ENCODE measurements around the gene STXBP6. TPM values are rescaled to one million over a fixed set of nuclear protein-coding genes. Genes with fewer than 3 reads are reported as not detected.

The STXBP6 gene
- total RNA-seq, 1 experiment from 2014 or later: 32.2 TPM

DNA sequence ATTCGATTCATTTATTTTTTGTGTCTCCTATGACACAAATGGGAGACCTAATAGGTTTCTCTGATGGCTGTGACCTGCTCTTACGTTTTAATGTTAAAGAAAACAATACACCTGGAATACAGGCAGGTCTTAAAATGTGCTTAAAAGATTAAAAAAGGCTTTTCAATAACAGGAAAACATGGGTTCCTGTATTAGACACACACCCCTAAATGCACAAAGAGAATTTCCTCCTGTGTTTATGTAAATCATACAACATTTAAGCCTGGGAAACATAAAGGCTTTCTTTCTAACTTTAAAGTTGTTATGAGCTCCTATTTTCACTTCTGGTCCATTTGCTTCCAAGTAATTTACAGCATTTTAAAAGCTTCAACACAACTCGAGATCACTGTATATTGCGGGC is 191.3 kb downstream of the STXBP6 start:
- DNase-seq: no peak
- TF ChIP-seq, protein P1, sequence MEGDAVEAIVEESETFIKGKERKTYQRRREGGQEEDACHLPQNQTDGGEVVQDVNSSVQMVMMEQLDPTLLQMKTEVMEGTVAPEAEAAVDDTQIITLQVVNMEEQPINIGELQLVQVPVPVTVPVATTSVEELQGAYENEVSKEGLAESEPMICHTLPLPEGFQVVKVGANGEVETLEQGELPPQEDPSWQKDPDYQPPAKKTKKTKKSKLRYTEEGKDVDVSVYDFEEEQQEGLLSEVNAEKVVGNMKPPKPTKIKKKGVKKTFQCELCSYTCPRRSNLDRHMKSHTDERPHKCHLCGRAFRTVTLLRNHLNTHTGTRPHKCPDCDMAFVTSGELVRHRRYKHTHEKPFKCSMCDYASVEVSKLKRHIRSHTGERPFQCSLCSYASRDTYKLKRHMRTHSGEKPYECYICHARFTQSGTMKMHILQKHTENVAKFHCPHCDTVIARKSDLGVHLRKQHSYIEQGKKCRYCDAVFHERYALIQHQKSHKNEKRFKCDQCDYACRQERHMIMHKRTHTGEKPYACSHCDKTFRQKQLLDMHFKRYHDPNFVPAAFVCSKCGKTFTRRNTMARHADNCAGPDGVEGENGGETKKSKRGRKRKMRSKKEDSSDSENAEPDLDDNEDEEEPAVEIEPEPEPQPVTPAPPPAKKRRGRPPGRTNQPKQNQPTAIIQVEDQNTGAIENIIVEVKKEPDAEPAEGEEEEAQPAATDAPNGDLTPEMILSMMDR (IDR thresholded peaks at IDR 0.05; ENCODE audit: insufficient read depth in 1 of 2, low read depth in 1 of 2, low read length in 1 of 2, severe bottlenecking in 1 of 2, unreplicated experiment in 1 of 2): no peak
- Mint-ChIP-seq H3K27ac (ENCODE audit: unreplicated experiment) (no peak overlapping the region), H3K27me3 (ENCODE audit: insufficient read depth, unreplicated experiment) (no peaks in the 10 kb centered on the region), H3K4me1 (ENCODE audit: low read depth, unreplicated experiment) (peaks cover 25% of the 10 kb centered on the region), H3K4me3 (ENCODE audit: unreplicated experiment) (no peak overlapping the region), H3K36me3 (ENCODE audit: insufficient read depth, unreplicated experiment) (peaks cover 16% of the 10 kb centered on the region), H3K9me3 (ENCODE audit: unreplicated experiment) (no peaks in the 10 kb centered on the region)
- ChIA-PET CTCF (no interaction called here), POLR2A (no interaction called here)
- no peak overlapping the region for H3K4me3 ChIP-seq (ENCODE audit: low read depth, low read length)
- H3K36me3 ChIP-seq (ENCODE audit: control insufficient read depth, insufficient read depth, low read length): no peaks in the 10 kb centered on the region
- no peaks in the 10 kb centered on the region for H3K9me3 ChIP-seq
- no TSS peak for BruUV-seq (replicated peaks)
- intact Hi-C loops (cut with micrococcal nuclease; ENCODE audit: unreplicated experiment): no loop called here
- peaks cover 36% of the 10 kb centered on the region for H3K4me1 ChIP-seq
- H3K27me3 ChIP-seq (replicated peaks; ENCODE audit: control insufficient read depth, insufficient read depth, low read length): no peaks in the 10 kb centered on the region

DNA sequence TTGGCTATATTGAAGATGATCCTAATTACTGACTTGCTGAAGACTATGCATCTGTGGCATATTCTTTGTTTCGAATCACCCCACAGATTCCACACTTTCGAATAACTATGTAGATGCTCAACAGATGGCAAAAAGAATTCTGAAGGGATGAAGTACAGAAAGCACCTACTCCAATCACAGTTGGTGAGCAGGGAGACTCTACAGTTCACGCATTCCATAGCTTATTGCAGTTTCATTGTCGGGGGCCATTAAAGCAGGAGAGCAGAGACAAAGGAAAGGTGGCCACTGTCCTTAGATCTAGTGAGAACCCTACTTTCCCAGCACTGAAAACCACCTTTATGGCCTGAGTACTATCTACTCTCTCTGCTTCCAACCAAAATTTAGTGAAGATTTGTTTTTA is 191.9 kb downstream of the STXBP6 start:
- Histone ChIP-seq H3K4me3 (ENCODE audit: low read depth, low read length) (no peak overlapping the region), H3K9me3 (no peaks in the 10 kb centered on the region), H3K27me3 (replicated peaks; ENCODE audit: control insufficient read depth, insufficient read depth, low read length) (no peaks in the 10 kb centered on the region), H3K36me3 (ENCODE audit: control insufficient read depth, insufficient read depth, low read length) (no peaks in the 10 kb centered on the region), H3K4me1 (peaks cover 37% of the 10 kb centered on the region)
- CTCF ChIA-PET: no interaction called here
- no peak for DNase-seq
- TF ChIP-seq, protein P1 (IDR thresholded peaks at IDR 0.05; ENCODE audit: insufficient read depth in 1 of 2, low read depth in 1 of 2, low read length in 1 of 2, severe bottlenecking in 1 of 2, unreplicated experiment in 1 of 2): no peak
- intact Hi-C loops (cut with micrococcal nuclease; ENCODE audit: unreplicated experiment): no loop called here
- no peak overlapping the region for H3K4me3 Mint-ChIP-seq (ENCODE audit: unreplicated experiment)
- no peaks in the 10 kb centered on the region for H3K27me3 Mint-ChIP-seq (ENCODE audit: insufficient read depth, unreplicated experiment)
- H3K4me1 Mint-ChIP-seq (ENCODE audit: low read depth, unreplicated experiment): peaks cover 20% of the 10 kb centered on the region
- no peak overlapping the region for H3K27ac Mint-ChIP-seq (ENCODE audit: unreplicated experiment)
- POLR2A ChIA-PET: no interaction called here
- BruUV-seq (replicated peaks): no TSS peak
- peaks cover 16% of the 10 kb centered on the region for H3K36me3 Mint-ChIP-seq (ENCODE audit: insufficient read depth, unreplicated experiment)
- H3K9me3 Mint-ChIP-seq (ENCODE audit: unreplicated experiment): no peaks in the 10 kb centered on the region

DNA sequence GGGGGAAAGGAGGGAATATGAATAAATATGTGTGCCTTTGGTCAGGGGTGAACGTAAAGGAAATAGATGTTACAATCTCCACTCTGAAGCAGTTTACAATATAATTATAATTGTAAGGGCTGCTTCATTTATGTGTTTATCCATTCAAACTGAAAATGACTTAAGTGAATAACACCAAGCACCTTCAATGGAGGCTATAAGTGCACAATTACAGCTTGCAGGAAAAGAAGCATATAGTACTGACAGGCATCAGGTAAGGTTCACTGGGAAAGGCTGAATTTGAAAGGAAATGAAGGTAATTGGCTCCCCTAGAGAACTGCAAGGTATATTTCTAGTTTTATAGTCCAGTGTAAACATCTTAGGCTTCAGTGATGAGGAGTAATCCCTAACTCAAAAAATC is 192.7 kb downstream of the STXBP6 start:
- Histone ChIP-seq H3K4me3 (ENCODE audit: low read depth, low read length) (no peak overlapping the region), H3K4me1 (peaks cover 43% of the 10 kb centered on the region), H3K36me3 (ENCODE audit: control insufficient read depth, insufficient read depth, low read length) (no peaks in the 10 kb centered on the region), H3K9me3 (no peaks in the 10 kb centered on the region), H3K27me3 (replicated peaks; ENCODE audit: control insufficient read depth, insufficient read depth, low read length) (no peaks in the 10 kb centered on the region)
- peaks cover 16% of the 10 kb centered on the region for H3K36me3 Mint-ChIP-seq (ENCODE audit: insufficient read depth, unreplicated experiment)
- H3K4me3 Mint-ChIP-seq (ENCODE audit: unreplicated experiment): no peak overlapping the region
- H3K9me3 Mint-ChIP-seq (ENCODE audit: unreplicated experiment): no peaks in the 10 kb centered on the region
- no TSS peak for BruUV-seq (replicated peaks)
- H3K27me3 Mint-ChIP-seq (ENCODE audit: insufficient read depth, unreplicated experiment): no peaks in the 10 kb centered on the region
- POLR2A ChIA-PET: no interaction called here
- peaks cover 20% of the 10 kb centered on the region for H3K4me1 Mint-ChIP-seq (ENCODE audit: low read depth, unreplicated experiment)
- TF ChIP-seq, protein P1 (IDR thresholded peaks at IDR 0.05; ENCODE audit: insufficient read depth in 1 of 2, low read depth in 1 of 2, low read length in 1 of 2, severe bottlenecking in 1 of 2, unreplicated experiment in 1 of 2): no peak
- no peak overlapping the region for H3K27ac Mint-ChIP-seq (ENCODE audit: unreplicated experiment)
- CTCF ChIA-PET: no interaction called here
- intact Hi-C loops (cut with micrococcal nuclease; ENCODE audit: unreplicated experiment): no loop called here
- no peak for DNase-seq

Measured in Caco-2 (cell line).